HG02610 (cell line): ENCODE data around the gene PPP1CC.
A peak's percentile ranks its signal among the peaks of the same experiment; 100 is the strongest.
"Not testable (repeated sequence)": the region's sequence is repeated elsewhere in the genome, so short reads cannot be mapped to it uniquely, and the experiment has no call there.

Experiments
- ATAC-seq: cut with Tn5 transposase; IDR thresholded peaks from one replicate; pipeline ENCODE4 v1.9.1; 2021; ENCODE audit warnings: mild to moderate bottlenecking, moderate library complexity; ENCODE audit not compliant: unreplicated experiment

The PPP1CC gene

GRCh38 chr12:110742718-110743570 lies at the start of gene PPP1CC:
Gene PPP1CC (minus strand): TSS chr12:110742891. CDS start chr12:110742707, 184 bp downstream.
- ATAC-seq = peak; percentile 71

GRCh38 chr12:110791589-110791988 lies 48.9 kb upstream of the PPP1CC start:
- peak; percentile 57 for ATAC-seq

- ATAC-seq = no peak
These were observed 47.6 kb upstream of the PPP1CC start for GRCh38 chr12:110790301-110790700.

- no peak for ATAC-seq
These were observed 43.3 kb upstream of the PPP1CC start for GRCh38 chr12:110786012-110786411.

- ATAC-seq = no peak
These were observed 42.5 kb upstream of the PPP1CC start for GRCh38 chr12:110785240-110785639.

GRCh38 chr12:110782922-110783321 lies 40.2 kb upstream of the PPP1CC start:
- ATAC-seq = no peak

GRCh38 chr12:110782094-110782493 lies 39.4 kb upstream of the PPP1CC start:
- no peak for ATAC-seq

GRCh38 chr12:110780448-110780847 lies 37.8 kb upstream of the PPP1CC start:
- ATAC-seq = no peak

GRCh38 chr12:110778833-110779577 lies 36.3 kb upstream of the PPP1CC start:
- ATAC-seq = no peak

- peak; percentile 90 for ATAC-seq
These were observed 33.7 kb upstream of the PPP1CC start for GRCh38 chr12:110776410-110776809.

GRCh38 chr12:110775997-110776396 lies 33.3 kb upstream of the PPP1CC start:
- no peak for ATAC-seq

GRCh38 chr12:110774824-110775223 lies 32.1 kb upstream of the PPP1CC start:
- no peak for ATAC-seq

GRCh38 chr12:110768960-110769359 lies 26.3 kb upstream of the PPP1CC start:
- no peak for ATAC-seq

- ATAC-seq = no peak
These were observed 25.2 kb upstream of the PPP1CC start for GRCh38 chr12:110767863-110768262.

- ATAC-seq = no peak
These were observed 23.8 kb upstream of the PPP1CC start for GRCh38 chr12:110766311-110767154.

- ATAC-seq = not testable (repeated sequence)
These were observed 22.9 kb upstream of the PPP1CC start for GRCh38 chr12:110765572-110765971.

GRCh38 chr12:110765111-110765510 lies 22.4 kb upstream of the PPP1CC start:
- no peak for ATAC-seq

- ATAC-seq = no peak
These were observed 20.9 kb upstream of the PPP1CC start for GRCh38 chr12:110763583-110763982.

GRCh38 chr12:110762891-110763290 lies 20.2 kb upstream of the PPP1CC start:
- no peak for ATAC-seq

- no peak for ATAC-seq
These were observed 17.5 kb upstream of the PPP1CC start for GRCh38 chr12:110760204-110760609.

GRCh38 chr12:110758922-110759321 lies 16.2 kb upstream of the PPP1CC start:
- no peak for ATAC-seq
